ENCODE data around the gene TAGAP. TPM values are rescaled to one million over a fixed set of nuclear protein-coding genes. Genes with fewer than 3 reads are reported as not detected.

The TAGAP gene
- total RNA-seq, 1 experiment from 2014 or later: 0.13 TPM

DNA sequence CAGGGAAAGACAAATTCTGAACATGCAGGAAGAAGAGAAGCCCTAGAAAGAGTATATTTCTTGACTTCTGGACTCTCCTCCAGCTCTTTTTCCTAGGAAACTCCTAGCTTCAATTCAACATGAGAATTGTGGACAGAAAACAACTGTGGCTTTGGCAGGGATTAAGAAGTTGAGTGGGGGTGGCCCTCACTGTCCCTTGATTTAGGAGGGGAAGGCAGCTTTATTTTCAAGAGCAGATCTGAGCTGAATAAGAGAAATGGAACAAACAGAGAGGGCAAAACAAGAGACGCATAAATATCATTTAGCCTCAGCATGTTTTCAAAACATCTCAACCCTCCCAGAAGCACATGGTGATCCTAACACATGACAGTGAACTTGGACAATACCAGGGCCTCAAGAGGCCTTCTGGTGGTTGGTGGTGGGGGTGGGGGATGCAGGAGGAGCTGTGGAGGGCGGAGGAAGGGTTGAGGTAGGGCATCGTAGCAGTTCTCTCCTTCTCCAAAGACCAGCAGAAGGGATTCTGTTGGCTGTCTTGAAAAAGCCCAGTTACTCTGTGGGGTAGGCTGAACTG lies 21.1 kb upstream of the TAGAP start:
- no TSS peak for BruUV-seq (replicated peaks)
- no peaks in the 10 kb centered on the region for H3K36me3 ChIP-seq (ENCODE audit: control insufficient read depth, insufficient read depth, low read length)
- H3K4me3 ChIP-seq (ENCODE audit: low read depth in 2 of 2, low read length in 2 of 2): no peak overlapping the region
- no peaks in the 10 kb centered on the region for H3K4me1 ChIP-seq (ENCODE audit: control insufficient read depth, insufficient read depth, low read length)
- no peak for TF ChIP-seq SIN3A (IDR thresholded peaks at IDR 0.05; ENCODE audit: borderline replicate concordance, insufficient read depth, low read depth, low read length)
- TF ChIP-seq TCF7L2 (IDR thresholded peaks at IDR 0.05; ENCODE audit: low read depth, low read length): no peak
- TF ChIP-seq POLR2AphosphoS5 (IDR thresholded peaks at IDR 0.05; ENCODE audit: low read depth, low read length): no peak
- TF ChIP-seq, protein P1, sequence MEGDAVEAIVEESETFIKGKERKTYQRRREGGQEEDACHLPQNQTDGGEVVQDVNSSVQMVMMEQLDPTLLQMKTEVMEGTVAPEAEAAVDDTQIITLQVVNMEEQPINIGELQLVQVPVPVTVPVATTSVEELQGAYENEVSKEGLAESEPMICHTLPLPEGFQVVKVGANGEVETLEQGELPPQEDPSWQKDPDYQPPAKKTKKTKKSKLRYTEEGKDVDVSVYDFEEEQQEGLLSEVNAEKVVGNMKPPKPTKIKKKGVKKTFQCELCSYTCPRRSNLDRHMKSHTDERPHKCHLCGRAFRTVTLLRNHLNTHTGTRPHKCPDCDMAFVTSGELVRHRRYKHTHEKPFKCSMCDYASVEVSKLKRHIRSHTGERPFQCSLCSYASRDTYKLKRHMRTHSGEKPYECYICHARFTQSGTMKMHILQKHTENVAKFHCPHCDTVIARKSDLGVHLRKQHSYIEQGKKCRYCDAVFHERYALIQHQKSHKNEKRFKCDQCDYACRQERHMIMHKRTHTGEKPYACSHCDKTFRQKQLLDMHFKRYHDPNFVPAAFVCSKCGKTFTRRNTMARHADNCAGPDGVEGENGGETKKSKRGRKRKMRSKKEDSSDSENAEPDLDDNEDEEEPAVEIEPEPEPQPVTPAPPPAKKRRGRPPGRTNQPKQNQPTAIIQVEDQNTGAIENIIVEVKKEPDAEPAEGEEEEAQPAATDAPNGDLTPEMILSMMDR (IDR thresholded peaks at IDR 0.05): no peak
- TF ChIP-seq, protein P2, sequence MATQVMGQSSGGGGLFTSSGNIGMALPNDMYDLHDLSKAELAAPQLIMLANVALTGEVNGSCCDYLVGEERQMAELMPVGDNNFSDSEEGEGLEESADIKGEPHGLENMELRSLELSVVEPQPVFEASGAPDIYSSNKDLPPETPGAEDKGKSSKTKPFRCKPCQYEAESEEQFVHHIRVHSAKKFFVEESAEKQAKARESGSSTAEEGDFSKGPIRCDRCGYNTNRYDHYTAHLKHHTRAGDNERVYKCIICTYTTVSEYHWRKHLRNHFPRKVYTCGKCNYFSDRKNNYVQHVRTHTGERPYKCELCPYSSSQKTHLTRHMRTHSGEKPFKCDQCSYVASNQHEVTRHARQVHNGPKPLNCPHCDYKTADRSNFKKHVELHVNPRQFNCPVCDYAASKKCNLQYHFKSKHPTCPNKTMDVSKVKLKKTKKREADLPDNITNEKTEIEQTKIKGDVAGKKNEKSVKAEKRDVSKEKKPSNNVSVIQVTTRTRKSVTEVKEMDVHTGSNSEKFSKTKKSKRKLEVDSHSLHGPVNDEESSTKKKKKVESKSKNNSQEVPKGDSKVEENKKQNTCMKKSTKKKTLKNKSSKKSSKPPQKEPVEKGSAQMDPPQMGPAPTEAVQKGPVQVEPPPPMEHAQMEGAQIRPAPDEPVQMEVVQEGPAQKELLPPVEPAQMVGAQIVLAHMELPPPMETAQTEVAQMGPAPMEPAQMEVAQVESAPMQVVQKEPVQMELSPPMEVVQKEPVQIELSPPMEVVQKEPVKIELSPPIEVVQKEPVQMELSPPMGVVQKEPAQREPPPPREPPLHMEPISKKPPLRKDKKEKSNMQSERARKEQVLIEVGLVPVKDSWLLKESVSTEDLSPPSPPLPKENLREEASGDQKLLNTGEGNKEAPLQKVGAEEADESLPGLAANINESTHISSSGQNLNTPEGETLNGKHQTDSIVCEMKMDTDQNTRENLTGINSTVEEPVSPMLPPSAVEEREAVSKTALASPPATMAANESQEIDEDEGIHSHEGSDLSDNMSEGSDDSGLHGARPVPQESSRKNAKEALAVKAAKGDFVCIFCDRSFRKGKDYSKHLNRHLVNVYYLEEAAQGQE (IDR thresholded peaks at IDR 0.05; ENCODE audit: insufficient read depth in 1 of 2, low read depth in 2 of 2, low read length in 1 of 2): no peak
- CTCF ChIA-PET: no interaction called here
- in situ Hi-C loops (cut with HindIII; ENCODE audit: low pct_unique_long_range_greater_than_20kb, low sequenced_read_pairs) (no loop called here), intact Hi-C loops (cut with micrococcal nuclease; ENCODE audit: unreplicated experiment) (no loop called here)
- H3K9me3 ChIP-seq (ENCODE audit: control insufficient read depth, insufficient read depth, low read depth, low read length): no peaks in the 10 kb centered on the region
- H3K27me3 ChIP-seq (ENCODE audit: control insufficient read depth, insufficient read depth, low read length): peaks cover 33% of the 10 kb centered on the region
- H3K27ac ChIP-seq (ENCODE audit: low read length): no peak overlapping the region
- POLR2A ChIA-PET: no interaction called here
- no peak for ATAC-seq
- DNase-seq (ENCODE audit: low read depth, low spot score): no peak

DNA sequence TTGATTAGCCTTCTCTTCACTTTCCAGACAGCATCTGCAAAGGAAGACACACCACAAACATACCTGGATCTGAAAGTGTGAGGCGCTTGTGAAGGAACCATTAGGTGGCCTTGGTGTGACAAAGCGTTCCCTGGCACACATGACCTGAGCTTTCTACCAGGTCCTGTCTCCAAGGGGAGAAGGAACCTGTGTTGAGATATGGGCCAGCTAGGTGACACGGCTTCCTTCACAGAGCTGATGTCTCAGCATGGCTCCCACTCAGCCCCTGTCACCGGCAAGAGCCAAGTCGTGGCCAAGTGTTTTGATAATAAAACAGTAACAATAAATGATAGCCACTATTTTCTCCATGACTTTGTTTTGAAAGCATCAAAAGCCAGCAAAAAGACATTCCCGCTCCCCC lies 20.3 kb upstream of the TAGAP start:
- H3K27ac ChIP-seq (ENCODE audit: low read length): no peak overlapping the region
- intact Hi-C loops (cut with micrococcal nuclease; ENCODE audit: unreplicated experiment) (no loop called here), in situ Hi-C loops (cut with HindIII; ENCODE audit: low pct_unique_long_range_greater_than_20kb, low sequenced_read_pairs) (no loop called here)
- DNase-seq (ENCODE audit: low read depth, low spot score): no peak
- POLR2A ChIA-PET: interaction anchor here (0.5 kb wide), 1 partner anchor 368 kb away, joined by 3 read pairs; no protein-coding TSS in a partner anchor
- TF ChIP-seq POLR2AphosphoS5 (IDR thresholded peaks at IDR 0.05; ENCODE audit: low read depth, low read length): no peak
- TF ChIP-seq SIN3A (IDR thresholded peaks at IDR 0.05; ENCODE audit: borderline replicate concordance, insufficient read depth, low read depth, low read length): no peak
- TF ChIP-seq, protein P1 (IDR thresholded peaks at IDR 0.05): no peak
- TF ChIP-seq TCF7L2 (IDR thresholded peaks at IDR 0.05; ENCODE audit: low read depth, low read length): no peak
- TF ChIP-seq, protein P2 (IDR thresholded peaks at IDR 0.05; ENCODE audit: insufficient read depth in 1 of 2, low read depth in 2 of 2, low read length in 1 of 2): no peak
- peaks cover 31% of the 10 kb centered on the region for H3K27me3 ChIP-seq (ENCODE audit: control insufficient read depth, insufficient read depth, low read length)
- CTCF ChIA-PET: no interaction called here
- ATAC-seq: no peak
- H3K9me3 ChIP-seq (ENCODE audit: control insufficient read depth, insufficient read depth, low read depth, low read length): no peaks in the 10 kb centered on the region
- H3K4me3 ChIP-seq (ENCODE audit: low read depth in 2 of 2, low read length in 2 of 2): no peak overlapping the region
- BruUV-seq (replicated peaks): no TSS peak
- H3K4me1 ChIP-seq (ENCODE audit: control insufficient read depth, insufficient read depth, low read length): no peaks in the 10 kb centered on the region
- no peaks in the 10 kb centered on the region for H3K36me3 ChIP-seq (ENCODE audit: control insufficient read depth, insufficient read depth, low read length)
